NCI-H2196 treated with DMSO at 0.1 percent for 48 hours (cell line): ENCODE data around the gene DCAF17.
A peak's percentile ranks its signal among the peaks of the same experiment; 100 is the strongest.
"Not testable (repeated sequence)": the region's sequence is repeated elsewhere in the genome, so short reads cannot be mapped to it uniquely, and the experiment has no call there.

ENCODE experiments used
- DNase-seq: peaks from one replicate; lab custom pipeline; 2025; ENCODE audit not compliant: unreplicated experiment; lab: John Stamatoyannopoulos, UW

The DCAF17 gene

GRCh38 chr2:171410624-171411023 is 23.4 kb upstream of the DCAF17 start:
- DNase-seq = no peak

- no peak for DNase-seq
Measured at GRCh38 chr2:171411214-171411613, 22.8 kb upstream of the DCAF17 start.

- no peak for DNase-seq
Measured at GRCh38 chr2:171411791-171412483, 22.1 kb upstream of the DCAF17 start.

- DNase-seq = no peak
Measured at GRCh38 chr2:171412571-171413175, 21.4 kb upstream of the DCAF17 start.

GRCh38 chr2:171414645-171415044 is 19.4 kb upstream of the DCAF17 start:
- DNase-seq = not testable (repeated sequence)

GRCh38 chr2:171416009-171416926 is 17.8 kb upstream of the DCAF17 start:
- DNase-seq = peak; percentile 81

- no peak for DNase-seq
Measured at GRCh38 chr2:171419333-171419732, 14.7 kb upstream of the DCAF17 start.

- no peak for DNase-seq
Measured at GRCh38 chr2:171420728-171421563, 13.1 kb upstream of the DCAF17 start.

- not testable (repeated sequence) for DNase-seq
Measured at GRCh38 chr2:171422710-171423495, 11.1 kb upstream of the DCAF17 start.

GRCh38 chr2:171430516-171431410 is 3.3 kb upstream of the DCAF17 start:
- no peak for DNase-seq

- DNase-seq = no peak
Measured at GRCh38 chr2:171431677-171432167, 2.3 kb upstream of the DCAF17 start.

- no peak for DNase-seq
Measured at GRCh38 chr2:171432206-171432968, 1.6 kb upstream of the DCAF17 start.

- peak; percentile 26 for DNase-seq
Measured at GRCh38 chr2:171432969-171433762, 860 bp upstream of the DCAF17 start.

- DNase-seq = no peak
Measured at GRCh38 chr2:171433763-171434012, 338 bp upstream of the DCAF17 start, which contains the start of gene METTL8. TSS of gene METTL8 (minus strand) at chr2:171433990. CDS start at chr2:171392185, 41,805 bp downstream.

- DNase-seq = no peak
Measured at GRCh38 chr2:171436307-171436706, 2.3 kb downstream of the DCAF17 start.

GRCh38 chr2:171441470-171441869 is 7.4 kb downstream of the DCAF17 start:
- no peak for DNase-seq

GRCh38 chr2:171447675-171448074 is 13.6 kb downstream of the DCAF17 start:
- DNase-seq = no peak

GRCh38 chr2:171451074-171451473 is 17.0 kb downstream of the DCAF17 start:
- DNase-seq = no peak
